IPS DF 6.9 (cell line): ENCODE data around the gene RGS17.
"Not testable (repeated sequence)": the region's sequence is repeated elsewhere in the genome, so short reads cannot be mapped to it uniquely, and the experiment has no call there.

Source experiments
- DNase-seq: peaks from one replicate; pipeline ENCODE4 v3.0.0-alpha.2; 2013; ENCODE audit warnings: low read depth, low spot score
- H3K27ac ChIP-seq: one replicate; pipeline ENCODE4 v1.5.1; 2013; ENCODE audit warnings: low read length, control low read depth
- H3K27me3 ChIP-seq: 2 replicates; pipeline ENCODE4 v1.6.1; 2013; ENCODE audit warnings: mild to moderate bottlenecking, low read length; ENCODE audit not compliant: control insufficient read depth, insufficient read depth
- H3K36me3 ChIP-seq: 2 replicates; pipeline ENCODE4 v1.6.1; 2013; ENCODE audit warnings: low read length; ENCODE audit not compliant: control insufficient read depth, insufficient read depth
- H3K4me1 ChIP-seq: 2 replicates; pipeline ENCODE4 v1.6.1; 2013; ENCODE audit warnings: low read length; ENCODE audit not compliant: control insufficient read depth, insufficient read depth
- H3K4me3 ChIP-seq: 2 replicates; pipeline ENCODE4 v1.5.1; 2013; ENCODE audit warnings: mild to moderate bottlenecking, low read length
- H3K9me3 ChIP-seq: 2 replicates; pipeline ENCODE4 v1.6.1; 2013; ENCODE audit warnings: low read length, inconsistent platforms; ENCODE audit not compliant: control insufficient read depth, insufficient read depth
- WGBS: extraction: QIAGEN DNeasy Blood & Tissue Kit; methylation state at CpG from one replicate; pipeline ENCODE4 v1.1.7; 2013; ENCODE audit warnings: mixed read lengths, missing lambda C conversion rate; ENCODE audit not compliant: insufficient read length, insufficient coverage; 5-methylcytosine and 5-hydroxymethylcytosine counted together

RGS17 gene

GRCh38 chr6:153149891-153150290 lies 18.8 kb upstream of the RGS17 start:
- Histone ChIP-seq H3K36me3 (no peaks in the 10 kb centered on the region), H3K27me3 (no peaks in the 10 kb centered on the region), H3K9me3 (no peaks in the 10 kb centered on the region), H3K4me1 (no peaks in the 10 kb centered on the region), H3K4me3 (no peak overlapping the region), H3K27ac (no peak overlapping the region)
- no CpG with 5 or more reads among the region's 6 CpGs for WGBS
- DNase-seq, result no peak

- no peaks in the 10 kb centered on the region for H3K9me3 ChIP-seq
- H3K4me3 ChIP-seq, result no peak overlapping the region
- no peak for DNase-seq
- no peaks in the 10 kb centered on the region for H3K27me3 ChIP-seq
- no peaks in the 10 kb centered on the region for H3K36me3 ChIP-seq
- no peaks in the 10 kb centered on the region for H3K4me1 ChIP-seq
- no peak overlapping the region for H3K27ac ChIP-seq
Observed at GRCh38 chr6:153146413-153146812, 15.3 kb upstream of the RGS17 start.

- no peaks in the 10 kb centered on the region for H3K9me3 ChIP-seq
- DNase-seq, result no peak
- no CpG with 5 or more reads among the region's 4 CpGs for WGBS
- no peaks in the 10 kb centered on the region for H3K27me3 ChIP-seq
- no peak overlapping the region for H3K27ac ChIP-seq
- no peak overlapping the region for H3K4me3 ChIP-seq
- no peaks in the 10 kb centered on the region for H3K4me1 ChIP-seq
- H3K36me3 ChIP-seq, result no peaks in the 10 kb centered on the region
Observed at GRCh38 chr6:153145591-153145990, 14.5 kb upstream of the RGS17 start.

- no peaks in the 10 kb centered on the region for H3K4me1 ChIP-seq
- WGBS, result no CpG with 5 or more reads among the region's 4 CpGs
- no peaks in the 10 kb centered on the region for H3K9me3 ChIP-seq
- no peak for DNase-seq
- no peaks in the 10 kb centered on the region for H3K36me3 ChIP-seq
- no peak overlapping the region for H3K4me3 ChIP-seq
- no peaks in the 10 kb centered on the region for H3K27me3 ChIP-seq
- H3K27ac ChIP-seq, result no peak overlapping the region
Observed at GRCh38 chr6:153143200-153143599, 12.1 kb upstream of the RGS17 start.

GRCh38 chr6:153140299-153140698 lies 9.2 kb upstream of the RGS17 start:
- no peak for DNase-seq
- Histone ChIP-seq H3K36me3 (no peaks in the 10 kb centered on the region), H3K27ac (no peak overlapping the region), H3K27me3 (no peaks in the 10 kb centered on the region), H3K4me3 (no peak overlapping the region), H3K4me1 (no peaks in the 10 kb centered on the region), H3K9me3 (no peaks in the 10 kb centered on the region)
- no CpG with 5 or more reads among the region's 2 CpGs for WGBS

GRCh38 chr6:153138930-153139329 lies 7.8 kb upstream of the RGS17 start:
- no peak overlapping the region for H3K27ac ChIP-seq
- H3K36me3 ChIP-seq, result no peaks in the 10 kb centered on the region
- no peaks in the 10 kb centered on the region for H3K9me3 ChIP-seq
- no peak for DNase-seq
- no CpG with 5 or more reads among the region's 1 CpG for WGBS
- no peak overlapping the region for H3K4me3 ChIP-seq
- no peaks in the 10 kb centered on the region for H3K27me3 ChIP-seq
- H3K4me1 ChIP-seq, result no peaks in the 10 kb centered on the region

GRCh38 chr6:153135681-153136080 lies 4.6 kb upstream of the RGS17 start:
- Histone ChIP-seq H3K27ac (no peak overlapping the region), H3K9me3 (no peaks in the 10 kb centered on the region), H3K4me3 (no peak overlapping the region), H3K27me3 (no peaks in the 10 kb centered on the region; the same call in 1 of the 2 replicates), H3K4me1 (no peaks in the 10 kb centered on the region; the same call in 1 of the 2 replicates), H3K36me3 (no peaks in the 10 kb centered on the region)
- WGBS, result no CpG with 5 or more reads among the region's 2 CpGs
- DNase-seq, result no peak

GRCh38 chr6:153133667-153134066 lies 2.6 kb upstream of the RGS17 start:
- no CpG with 5 or more reads among the region's 30 CpGs for WGBS
- H3K27me3 ChIP-seq, H3K36me3 ChIP-seq, H3K4me3 ChIP-seq, H3K4me1 ChIP-seq, H3K27ac ChIP-seq, H3K9me3 ChIP-seq, DNase-seq: not testable (repeated sequence)

- Histone ChIP-seq H3K4me3 (peak overlapping the region; percentile 87; the same call in 1 of the 2 replicates), H3K27me3 (peaks cover 3% of the 10 kb centered on the region; the same call in 1 of the 2 replicates), H3K27ac (no peak overlapping the region), H3K9me3 (no peaks in the 10 kb centered on the region), H3K36me3 (no peaks in the 10 kb centered on the region), H3K4me1 (peaks cover 1% of the 10 kb centered on the region; the same call in 1 of the 2 replicates)
- no peak for DNase-seq
- no CpG with 5 or more reads among the region's 54 CpGs for WGBS
Observed at GRCh38 chr6:153130515-153131036, 506 bp downstream of the RGS17 start.

GRCh38 chr6:153129873-153130514 lies 1.1 kb downstream of the RGS17 start:
- no peaks in the 10 kb centered on the region for H3K9me3 ChIP-seq
- peak overlapping the region; percentile 87; the same call in 1 of the 2 replicates for H3K4me3 ChIP-seq
- no peak for DNase-seq
- no CpG with 5 or more reads among the region's 53 CpGs for WGBS
- no peaks in the 10 kb centered on the region for H3K36me3 ChIP-seq
- peaks cover 1% of the 10 kb centered on the region; the same call in 1 of the 2 replicates for H3K4me1 ChIP-seq
- H3K27me3 ChIP-seq, result peaks cover 3% of the 10 kb centered on the region; the same call in 1 of the 2 replicates
- no peak overlapping the region for H3K27ac ChIP-seq

- no peak overlapping the region for H3K4me3 ChIP-seq
- no peak overlapping the region for H3K27ac ChIP-seq
- no peaks in the 10 kb centered on the region for H3K9me3 ChIP-seq
- WGBS, result no CpG with 5 or more reads among the region's 3 CpGs
- no peak for DNase-seq
- peaks cover 3% of the 10 kb centered on the region; the same call in 1 of the 2 replicates for H3K27me3 ChIP-seq
- 0 out of 2 replicates have a peak, but pooled peaks cover 1% of the 10 kb centered on the region for H3K4me1 ChIP-seq
- no peaks in the 10 kb centered on the region for H3K36me3 ChIP-seq
Observed at GRCh38 chr6:153126218-153126617, 4.9 kb downstream of the RGS17 start.
